Esophagus squamous epithelium (tissue), 5 donors: ENCODE data around the gene TUB. TPM values are rescaled to one million over a fixed set of nuclear protein-coding genes. Genes with fewer than 3 reads are reported as not detected.

Source experiments
- DNase-seq: peaks from one replicate; lab custom pipeline; 2025; lab: John Stamatoyannopoulos, UW
- H3K27ac ChIP-seq, 4 donors: fragments of 200-600 bp; sonication (generic); one replicate each; pipeline ENCODE4 v1.5.1; 2016 to 2019; ENCODE audit warnings: mild to moderate bottlenecking in 1 of 4
- H3K27me3 ChIP-seq, 4 donors: fragments of 200-600 bp; sonication (generic); 1 replicate in 3 of 4; 2 replicates in 1 of 4; pipeline versions ENCODE4 v1.5.1 to v1.6.0; 2017 to 2021; ENCODE audit warnings: antibody characterized with exemption in 1 of 4
- H3K36me3 ChIP-seq, 3 donors: fragments of 200-600 bp; sonication (generic); one replicate each; pipeline ENCODE4 v1.5.1; 2016 to 2019
- H3K4me1 ChIP-seq, 3 donors: fragments of 200-600 bp; sonication (generic); one replicate each; pipeline ENCODE4 v1.5.1; 2017 to 2019
- H3K4me3 ChIP-seq, 4 donors: fragments of 200-600 bp; sonication (generic); 1 replicate in 3 of 4; 2 replicates in 1 of 4; pipeline ENCODE4 v1.5.1; 2016 to 2019; ENCODE audit warnings: mild to moderate bottlenecking in 2 of 4, moderate library complexity in 1 of 4
- H3K9me3 ChIP-seq, 3 donors: fragments of 200-600 bp; sonication (generic); one replicate each; pipeline ENCODE4 v1.5.1; 2016 to 2019
- CTCF ChIP-seq, 6 experiments: fragments of 450-650 bp in 4 of 6; fragments of 200-600 bp in 2 of 6; sonication (generic) in 2 of 6; IDR thresholded peaks; one replicate each; pipeline ENCODE4 v1.5.1; 2016 to 2019; ENCODE audit warnings: antibody characterized with exemption in 6 of 6, mild to moderate bottlenecking in 4 of 6, moderate library complexity in 4 of 6
- POLR2A ChIP-seq, 4 donors: fragments of 450-650 bp; IDR thresholded peaks; one replicate each; pipeline ENCODE4 v1.6.1; 2017; ENCODE audit warnings: antibody characterized with exemption in 4 of 4, mild to moderate bottlenecking in 4 of 4, moderate library complexity in 3 of 4
- WGBS, 2 donors: methylation state at CpG; one replicate each; pipeline ENCODE4 v1.1.5; 2018; 5-methylcytosine and 5-hydroxymethylcytosine counted together
- intact Hi-C: fragments of 100-400 bp; cut with DNase I; formaldehyde crosslinking; loops from one replicate; pipeline ENCODE4 v1.15.0; 2022
- total RNA-seq, 4 donors: library from RNA; depleted of rRNA; stranded (reverse); fragments of >200 nt; gene quantifications; one replicate each; pipeline ENCODE4 v1.1.0, GENCODE V29; 2016
- donor health status: DM: yes; HTN: yes; CAD: no.

The TUB gene
- total RNA-seq, 4 donors from 2014 or later, result 1.7 to 6.1 (median 2.4) TPM

GRCh38 chr11:8107642-8108041 lies 26.6 kb downstream of the TUB start:
- TF ChIP-seq POLR2A (IDR thresholded peaks at IDR 0.05) (no peak), CTCF (IDR thresholded peaks at IDR 0.05) (no peak)
- intact Hi-C loops, result no loop called here
- Histone ChIP-seq H3K27me3 (no peaks in the 10 kb centered on the region), H3K4me3 (no peak overlapping the region), H3K9me3 (no peaks in the 10 kb centered on the region), H3K27ac (no peak overlapping the region), H3K4me1 (peaks cover 0 to 6% (median 0%) of the 10 kb centered on the region in 3 donors), H3K36me3 (peaks cover 0 to 74% (median 0%) of the 10 kb centered on the region in 3 donors)
- WGBS, 2 donors, result 79 to 89% methylated on average over 5 of the region's 5 CpGs
- DNase-seq, result no peak

GRCh38 chr11:8108421-8108820 lies 27.4 kb downstream of the TUB start:
- no peak overlapping the region for H3K27ac ChIP-seq
- intact Hi-C loops, result no loop called here
- no peak for TF ChIP-seq CTCF (IDR thresholded peaks at IDR 0.05)
- TF ChIP-seq POLR2A (IDR thresholded peaks at IDR 0.05), result no peak
- H3K36me3 ChIP-seq, result peaks cover 0 to 69% (median 0%) of the 10 kb centered on the region in 3 donors
- WGBS, 2 donors, result 69 to 85% methylated on average over 2 of the region's 2 CpGs
- DNase-seq, result no peak
- peaks cover 0 to 6% (median 0%) of the 10 kb centered on the region in 3 donors for H3K4me1 ChIP-seq
- no peaks in the 10 kb centered on the region for H3K9me3 ChIP-seq
- H3K27me3 ChIP-seq, result no peaks in the 10 kb centered on the region
- no peak overlapping the region for H3K4me3 ChIP-seq

- Histone ChIP-seq H3K9me3 (no peaks in the 10 kb centered on the region), H3K4me3 (no peak overlapping the region), H3K27me3 (no peaks in the 10 kb centered on the region), H3K4me1 (peaks cover 0 to 6% (median 0%) of the 10 kb centered on the region in 3 donors), H3K27ac (no peak overlapping the region), H3K36me3 (peaks cover 0 to 58% (median 0%) of the 10 kb centered on the region in 3 donors)
- DNase-seq, result no peak
- intact Hi-C loops, result no loop called here
- no peak for TF ChIP-seq POLR2A (IDR thresholded peaks at IDR 0.05)
- no peak for TF ChIP-seq CTCF (IDR thresholded peaks at IDR 0.05)
These were observed 28.7 kb downstream of the TUB start for GRCh38 chr11:8109675-8110074.

- Histone ChIP-seq H3K4me1 (peaks cover 0 to 6% (median 0%) of the 10 kb centered on the region in 3 donors), H3K27me3 (no peaks in the 10 kb centered on the region), H3K36me3 (peaks cover 0 to 51% (median 0%) of the 10 kb centered on the region in 3 donors), H3K9me3 (no peaks in the 10 kb centered on the region), H3K27ac (no peak overlapping the region), H3K4me3 (no peak overlapping the region)
- intact Hi-C loops, result no loop called here
- TF ChIP-seq CTCF (IDR thresholded peaks at IDR 0.05) (no peak), POLR2A (IDR thresholded peaks at IDR 0.05) (no peak)
- no peak for DNase-seq
- 79 to 84% methylated on average over 4 of the region's 4 CpGs for WGBS, 2 donors
These were observed 29.4 kb downstream of the TUB start for GRCh38 chr11:8110396-8110795.

GRCh38 chr11:8111636-8112035 lies 30.6 kb downstream of the TUB start:
- 68 to 80% methylated on average over 8 of the region's 8 CpGs for WGBS, 2 donors
- no peak overlapping the region for H3K4me3 ChIP-seq
- intact Hi-C loops, result no loop called here

More at GRCh38 chr11:8111636-8112035, 30.6 kb downstream of the TUB start:
- H3K9me3 ChIP-seq, result peaks cover 0 to 5% (median 0%) of the 10 kb centered on the region in 3 donors
- TF ChIP-seq POLR2A (IDR thresholded peaks at IDR 0.05) (no peak), CTCF (IDR thresholded peaks at IDR 0.05) (no peak)
- no peak for DNase-seq
- H3K27me3 ChIP-seq, result no peaks in the 10 kb centered on the region
- peaks cover 0 to 6% (median 0%) of the 10 kb centered on the region in 3 donors for H3K4me1 ChIP-seq
- peak overlapping the region in 1 of 4 donors; percentile 37 for H3K27ac ChIP-seq
- peaks cover 0 to 40% (median 0%) of the 10 kb centered on the region in 3 donors for H3K36me3 ChIP-seq
